OCI-LY7 (cell line): ENCODE data around the gene CMSS1. TPM values are rescaled to one million over a fixed set of nuclear protein-coding genes. Genes with fewer than 3 reads are reported as not detected.
"Not testable (repeated sequence)": the region's sequence is repeated elsewhere in the genome, so short reads cannot be mapped to it uniquely, and the experiment has no call there.

ENCODE experiments used
- BruUV-seq: library from RNA; stranded (reverse); fragments of 400-500 nt; replicated peaks from 2 replicates; lab custom pipeline; 2021; lab: Mats Ljungman, UMichigan
- CTCF ChIA-PET: fragments of 300-600 bp; sonication (Branson Sonifier 250); formaldehyde crosslinking; loops from one replicate; lab custom pipeline; 2022; ENCODE audit warnings: antibody characterized with exemption; ENCODE audit not compliant: unreplicated experiment; lab: Charles Lee
- POLR2A ChIA-PET: fragments of 300-600 bp; sonication (Branson Sonifier 250); formaldehyde crosslinking; loops from one replicate; lab custom pipeline; 2022; ENCODE audit warnings: antibody characterized with exemption; lab: Charles Lee
- DNase-seq: peaks from one replicate; pipeline ENCODE4 v3.0.0-alpha.2; 2015; ENCODE audit warnings: low spot score
- H2AFZ ChIP-seq: fragments of 200-600 bp; sonication (generic), shearing (Covaris generic); 2 replicates; pipeline ENCODE4 v1.6.1; 2014; ENCODE audit warnings: mild to moderate bottlenecking, antibody characterized with exemption, low read length, moderate library complexity
- H3K27ac ChIP-seq: fragments of 200-600 bp; sonication (generic); 2 replicates; pipeline ENCODE4 v1.5.1; 2014; ENCODE audit warnings: mixed run types, low read depth, mild to moderate bottlenecking, moderate library complexity, low read length, inconsistent platforms; ENCODE audit not compliant: poor library complexity, severe bottlenecking
- H3K36me3 ChIP-seq: fragments of 200-600 bp; sonication (generic); 2 replicates; pipeline ENCODE4 v1.6.1; 2014; ENCODE audit warnings: mild to moderate bottlenecking, antibody characterized with exemption, low read length, moderate library complexity, mixed read lengths; ENCODE audit not compliant: insufficient read depth
- H3K4me1 ChIP-seq: fragments of 200-600 bp; sonication (generic); 2 replicates; pipeline ENCODE4 v1.5.1; 2014; ENCODE audit warnings: mild to moderate bottlenecking, low read length; ENCODE audit not compliant: insufficient read depth, poor library complexity, severe bottlenecking
- H3K4me2 ChIP-seq: fragments of 200-600 bp; sonication (generic); 2 replicates; pipeline ENCODE4 v1.6.1; 2014; ENCODE audit warnings: mild to moderate bottlenecking, low read length
- H3K4me3 ChIP-seq: fragments of 200-600 bp; sonication (generic); 2 replicates; pipeline ENCODE4 v1.5.1; 2014; ENCODE audit warnings: mild to moderate bottlenecking, low read depth, low read length; ENCODE audit not compliant: poor library complexity, severe bottlenecking
- H3K79me2 ChIP-seq: fragments of 200-600 bp; sonication (generic); 2 replicates; pipeline ENCODE4 v1.6.1; 2016; ENCODE audit warnings: low read depth, mild to moderate bottlenecking, low read length, moderate library complexity, mixed read lengths; ENCODE audit not compliant: insufficient read depth
- H3K9me2 ChIP-seq: fragments of 200-600 bp; sonication (generic); 2 replicates; pipeline ENCODE4 v1.6.1; 2016; ENCODE audit warnings: mild to moderate bottlenecking, low read length, mixed read lengths; ENCODE audit not compliant: insufficient read depth
- H3K9me3 ChIP-seq: fragments of 200-600 bp; sonication (generic); 2 replicates; pipeline ENCODE4 v1.6.1; 2014; ENCODE audit warnings: mild to moderate bottlenecking, mixed run types, low read length, mixed read lengths
- H4K20me1 ChIP-seq: fragments of 200-600 bp; sonication (generic); 2 replicates; pipeline ENCODE4 v1.6.1; 2014; ENCODE audit warnings: mild to moderate bottlenecking, antibody characterized with exemption, low read length, moderate library complexity, mixed read lengths; ENCODE audit not compliant: insufficient read depth
- CTCF ChIP-seq: fragments of 200-600 bp; sonication (generic); conservative IDR thresholded peaks from 2 replicates; pipeline ENCODE4 v1.5.1; 2014; ENCODE audit warnings: mild to moderate bottlenecking, antibody characterized with exemption, low read length, moderate library complexity, mixed read lengths
- EZH2phosphoT487 ChIP-seq: fragments of 200-600 bp; sonication (generic); IDR thresholded peaks from 2 replicates; pipeline ENCODE4 v1.6.1; 2018; ENCODE audit warnings: low read depth, borderline replicate concordance, mild to moderate bottlenecking, mixed run types, antibody characterized with exemption, low read length, moderate library complexity, mixed read lengths
- intact Hi-C: fragments of 100-400 bp; cut with micrococcal nuclease; formaldehyde crosslinking; loops from one replicate; pipeline ENCODE4 v1.10.0; 2022; ENCODE audit not compliant: unreplicated experiment
- total RNA-seq, 2 experiments: library from RNA; depleted of rRNA in 1 of 2; stranded (reverse); fragments of >200 nt in 1 of 2; shearing (Covaris generic) in 1 of 2; gene quantifications; 2 replicates each; pipeline ENCODE4 v1.2.3, GENCODE V29; 2014 to 2022

CMSS1 gene
- total RNA-seq, 2 experiments from 2014 or later = 25.7 to 46.6 TPM

- H3K27ac ChIP-seq = no peak overlapping the region
- no TSS peak for BruUV-seq
- H3K4me3 ChIP-seq = no peak overlapping the region
- intact Hi-C loops = no loop called here
- ChIA-PET CTCF (no interaction called here), POLR2A (interaction anchor here (0.5 to 1.0 kb wide), 2 partner anchors 11 to 143 kb away, joined by 3 to 5 read pairs; no protein-coding TSS in a partner anchor)
- H2AFZ ChIP-seq = no peak overlapping the region
- no peaks in the 10 kb centered on the region for H3K79me2 ChIP-seq
- TF ChIP-seq EZH2phosphoT487 = no peak
- TF ChIP-seq CTCF = peak; percentile 39; the same call in 1 of the 2 replicates
- H3K4me2 ChIP-seq = no peak overlapping the region
- H3K9me2 ChIP-seq = no peaks in the 10 kb centered on the region
- no peaks in the 10 kb centered on the region; the same call in 1 of the 2 replicates for H4K20me1 ChIP-seq
- H3K9me3 ChIP-seq = no peaks in the 10 kb centered on the region
- no peaks in the 10 kb centered on the region for H3K4me1 ChIP-seq
- H3K36me3 ChIP-seq = no peaks in the 10 kb centered on the region
- DNase-seq = no peak
These were observed 272.4 kb downstream of the CMSS1 start for GRCh38 chr3:100089812-100090668.

GRCh38 chr3:100090669-100091005 lies 273.0 kb downstream of the CMSS1 start:
- Histone ChIP-seq H3K36me3 (no peaks in the 10 kb centered on the region), H3K4me2 (no peak overlapping the region), H3K4me3 (no peak overlapping the region), H2AFZ (no peak overlapping the region), H3K9me3 (no peaks in the 10 kb centered on the region), H3K9me2 (no peaks in the 10 kb centered on the region), H3K79me2 (no peaks in the 10 kb centered on the region), H4K20me1 (no peaks in the 10 kb centered on the region; the same call in 1 of the 2 replicates), H3K4me1 (no peaks in the 10 kb centered on the region), H3K27ac (no peak overlapping the region)
- DNase-seq = no peak
- CTCF ChIA-PET = no interaction called here
- no TSS peak for BruUV-seq
- intact Hi-C loops = no loop called here
- POLR2A ChIA-PET = no interaction called here
- TF ChIP-seq EZH2phosphoT487 (no peak), CTCF (0 out of 2 replicates have a peak, but pooled peaks have one; percentile 4)

- Histone ChIP-seq H3K9me2 (no peaks in the 10 kb centered on the region), H3K4me3 (no peak overlapping the region), H4K20me1 (no peaks in the 10 kb centered on the region; the same call in 1 of the 2 replicates), H3K9me3 (no peaks in the 10 kb centered on the region), H2AFZ (no peak overlapping the region), H3K4me1 (no peaks in the 10 kb centered on the region), H3K27ac (no peak overlapping the region), H3K4me2 (no peak overlapping the region), H3K79me2 (no peaks in the 10 kb centered on the region), H3K36me3 (no peaks in the 10 kb centered on the region)
- intact Hi-C loops = no loop called here
- DNase-seq = no peak
- TF ChIP-seq EZH2phosphoT487 (no peak), CTCF (no peak)
- BruUV-seq = no TSS peak
- ChIA-PET POLR2A (interaction anchor here (0.5 to 2.6 kb wide), 5 partner anchors 11 to 910 kb away, joined by 4 to 10 read pairs (median 6); no protein-coding TSS in a partner anchor), CTCF (no interaction called here)
These were observed 276.2 kb downstream of the CMSS1 start for GRCh38 chr3:100093831-100094230.

GRCh38 chr3:100096286-100096685 lies 278.6 kb downstream of the CMSS1 start:
- CTCF ChIA-PET, DNase-seq: not testable (repeated sequence)

More at GRCh38 chr3:100096286-100096685, 278.6 kb downstream of the CMSS1 start:
- BruUV-seq, H4K20me1 ChIP-seq, H3K4me1 ChIP-seq, H3K27ac ChIP-seq, H3K9me3 ChIP-seq, H3K79me2 ChIP-seq, H3K36me3 ChIP-seq, H3K4me3 ChIP-seq, H2AFZ ChIP-seq, H3K9me2 ChIP-seq, intact Hi-C loops, H3K4me2 ChIP-seq: not testable (repeated sequence)
- POLR2A ChIA-PET = interaction anchor here (0.6 kb wide), 2 partner anchors 49 to 295 kb away, joined by 3 read pairs; no protein-coding TSS in a partner anchor
